Inferior parietal cortex (tissue), 1 donor: ENCODE measurements around the gene ZFPL1.

Source experiments
- DNase-seq: peaks from one replicate; pipeline ENCODE4 v3.0.0-alpha.2; 2016; ENCODE audit errors: extremely low spot score

Gene ZFPL1

DNA sequence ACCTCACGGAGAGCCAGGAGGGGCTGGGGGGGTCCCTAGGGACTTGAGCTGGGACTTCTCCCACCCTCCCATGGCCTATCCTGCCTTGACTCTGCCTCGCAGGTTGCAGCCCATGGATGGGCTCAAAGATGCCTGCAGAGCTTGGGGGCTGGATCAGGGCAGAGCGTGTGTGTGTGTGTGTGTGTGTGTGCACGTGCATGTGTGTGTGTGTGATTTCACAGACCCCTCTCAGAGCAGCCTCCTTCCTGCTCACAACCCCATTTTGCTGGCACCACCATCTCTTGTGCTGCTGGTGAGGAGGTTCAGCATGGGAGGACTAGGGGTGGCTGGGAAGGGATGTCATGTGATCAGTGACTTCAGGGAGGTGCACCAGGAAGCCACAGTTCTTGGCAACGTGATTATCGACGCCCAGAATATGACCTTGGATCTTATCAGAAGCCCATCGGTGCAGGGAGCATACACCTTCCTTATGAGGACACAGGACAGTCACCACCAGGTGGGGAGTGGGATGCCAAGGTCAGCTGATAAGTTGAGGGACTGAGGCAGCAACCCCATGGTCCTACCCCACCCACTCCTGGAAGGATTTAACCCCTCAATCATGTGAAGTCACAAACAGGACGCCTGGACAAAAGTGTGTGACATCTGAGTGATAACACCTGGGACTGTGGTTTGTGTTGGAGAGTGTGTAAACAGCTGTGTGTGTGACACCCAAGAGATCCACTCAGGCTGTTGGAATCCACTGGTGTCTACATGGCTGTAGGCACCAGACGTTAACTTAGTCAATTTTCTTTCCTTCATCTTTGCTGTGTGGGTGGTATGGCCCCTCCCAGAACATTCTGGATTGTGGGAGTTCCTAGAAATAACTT lies 23.8 kb upstream of the ZFPL1 start:
- DNase-seq = no peak

DNA sequence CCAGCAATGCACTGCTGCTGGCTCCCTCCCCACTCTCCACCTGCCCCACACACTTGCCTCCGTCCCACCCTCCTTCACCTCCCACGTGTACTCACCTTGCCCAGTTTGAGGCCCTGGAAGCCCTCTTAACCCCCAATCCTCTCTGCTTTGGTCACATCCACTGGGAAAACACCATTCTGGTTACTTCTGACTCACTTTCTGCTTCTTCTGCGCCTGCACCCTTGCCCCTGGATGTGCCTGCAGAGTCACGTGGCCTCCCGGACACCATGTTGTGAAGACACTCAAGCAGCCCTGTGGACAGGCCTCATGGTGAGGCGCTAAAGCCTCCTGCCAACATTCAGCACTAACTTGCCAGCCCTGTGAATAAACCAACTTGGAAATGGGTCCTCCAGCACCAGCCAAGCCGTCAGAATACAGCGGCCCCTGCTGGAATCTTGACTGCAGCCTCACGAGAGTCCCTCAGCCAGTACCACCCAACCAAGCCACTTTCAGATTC lies 23.1 kb upstream of the ZFPL1 start:
- DNase-seq = no peak

DNA sequence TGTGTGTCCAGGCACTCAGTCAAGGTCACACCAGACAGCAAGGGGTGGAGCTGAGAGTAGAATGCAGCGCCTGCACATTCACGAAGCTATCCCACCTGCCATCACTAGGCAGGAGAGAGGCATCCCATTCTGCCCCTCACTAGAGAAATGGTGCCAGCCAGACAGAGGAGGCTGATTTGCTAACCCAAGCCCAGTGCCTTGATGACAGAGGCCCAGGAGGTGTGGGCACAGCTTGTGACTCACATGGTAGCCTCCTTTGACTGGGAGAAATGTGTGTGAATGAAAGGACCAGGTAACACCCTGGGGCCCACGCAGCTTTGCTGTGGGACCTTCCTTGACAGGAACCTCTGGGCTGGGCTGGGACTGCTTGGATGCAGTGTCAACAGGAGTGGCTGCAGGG lies 20.5 kb upstream of the ZFPL1 start:
- no peak for DNase-seq

DNA sequence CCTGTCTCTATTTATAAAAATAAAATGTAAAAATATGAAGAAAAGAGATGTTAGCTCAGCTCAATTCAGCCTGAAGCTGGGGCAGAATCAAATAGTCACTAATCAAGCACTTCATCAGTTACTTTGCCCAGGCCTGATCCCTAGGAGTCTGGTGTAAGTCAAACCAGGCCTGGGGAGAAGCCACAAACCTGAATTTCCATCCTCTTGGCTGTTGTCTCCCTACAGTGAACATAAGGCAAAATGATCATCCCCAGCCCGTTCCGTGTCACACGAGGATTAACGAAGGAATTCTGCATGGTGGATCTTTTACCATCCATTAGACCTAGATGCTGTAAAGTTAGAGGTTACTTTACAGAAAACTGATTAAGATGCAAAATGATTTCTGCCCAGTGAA lies 19.2 kb upstream of the ZFPL1 start:
- DNase-seq = no peak

DNA sequence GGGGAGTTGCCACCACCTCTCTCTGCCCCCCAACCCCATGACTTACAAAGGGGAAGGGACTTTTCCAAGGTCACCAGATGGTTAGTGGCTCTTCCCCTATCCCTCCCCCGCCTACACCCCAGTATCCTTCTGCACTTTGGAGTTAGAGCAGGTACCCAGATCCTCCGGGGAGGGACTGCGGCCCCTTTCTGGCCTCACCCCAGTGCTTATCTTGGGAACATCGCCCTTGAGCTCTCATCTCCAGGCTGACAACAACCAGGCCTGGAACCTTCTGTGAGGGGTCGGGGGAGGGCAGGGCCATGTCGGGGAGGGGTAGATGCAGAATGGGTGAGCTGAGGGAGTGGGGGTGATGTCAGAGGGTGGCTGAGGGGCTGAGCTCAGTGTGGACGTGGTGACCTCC lies 18.2 kb upstream of the ZFPL1 start:
- no peak for DNase-seq

DNA sequence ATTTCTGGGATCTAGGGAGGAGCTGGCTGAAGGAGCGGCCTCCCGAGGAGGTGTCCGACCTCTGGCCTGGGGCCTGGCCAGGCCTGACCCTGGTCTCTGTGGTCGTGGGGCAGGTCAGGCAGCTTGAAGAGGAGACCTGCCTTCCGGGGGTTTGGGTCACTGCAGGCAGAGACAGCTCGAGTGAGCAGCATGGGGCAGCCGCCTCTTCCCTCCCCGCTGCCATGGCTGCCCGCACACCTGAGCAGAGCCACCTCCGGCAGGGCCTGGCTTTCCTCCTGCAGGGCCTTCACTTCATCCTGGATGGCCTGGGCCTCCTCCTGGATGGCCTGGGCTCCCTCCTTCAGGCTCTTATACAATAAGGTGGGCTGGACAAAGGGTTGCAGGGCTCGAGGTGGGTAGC lies 17.7 kb upstream of the ZFPL1 start:
- no peak for DNase-seq

DNA sequence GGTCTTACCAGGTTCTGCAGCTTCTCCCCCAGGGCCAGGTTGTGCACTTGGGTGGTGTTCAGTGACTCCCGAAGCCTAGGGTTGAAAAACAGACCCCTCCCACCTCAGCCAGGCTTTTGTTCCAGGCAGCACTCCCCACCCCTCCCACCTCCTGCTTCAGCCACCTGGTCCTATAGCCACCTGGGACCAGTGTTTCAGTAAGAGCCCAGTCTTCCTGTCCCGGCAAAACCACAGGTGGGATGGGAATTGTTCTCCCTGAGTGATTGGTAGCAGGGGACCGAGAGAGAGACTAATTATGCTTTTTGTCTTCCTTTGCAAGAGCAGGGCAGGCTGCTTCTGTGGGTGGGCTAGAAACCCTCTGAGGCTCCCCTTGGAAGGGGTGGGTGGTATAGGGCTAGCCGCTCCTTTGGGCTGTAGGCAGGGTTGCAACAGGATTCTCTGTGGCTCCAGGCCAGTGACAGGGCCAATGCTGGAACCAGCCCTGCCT lies 17.2 kb upstream of the ZFPL1 start:
- no peak for DNase-seq

DNA sequence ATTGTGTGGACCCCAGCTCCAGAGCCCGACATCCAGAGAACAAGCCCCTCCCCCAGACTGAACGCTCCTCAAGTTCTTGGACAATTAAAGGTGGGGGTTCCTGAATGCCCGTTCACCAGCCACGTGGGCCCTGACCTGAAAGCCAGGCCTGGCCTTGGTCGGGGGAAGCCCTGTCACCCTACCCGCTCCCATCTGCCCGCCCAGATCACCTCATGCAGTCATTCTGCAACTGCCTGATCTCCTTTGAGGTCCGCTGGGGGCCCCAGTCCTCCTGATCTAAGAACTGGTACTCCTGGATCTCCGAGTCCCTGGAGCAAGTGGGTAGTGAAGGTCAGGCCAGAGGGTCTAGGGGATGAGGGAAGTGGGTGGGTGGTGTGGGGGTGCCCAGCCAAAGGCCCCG lies 16.6 kb upstream of the ZFPL1 start:
- DNase-seq = no peak

DNA sequence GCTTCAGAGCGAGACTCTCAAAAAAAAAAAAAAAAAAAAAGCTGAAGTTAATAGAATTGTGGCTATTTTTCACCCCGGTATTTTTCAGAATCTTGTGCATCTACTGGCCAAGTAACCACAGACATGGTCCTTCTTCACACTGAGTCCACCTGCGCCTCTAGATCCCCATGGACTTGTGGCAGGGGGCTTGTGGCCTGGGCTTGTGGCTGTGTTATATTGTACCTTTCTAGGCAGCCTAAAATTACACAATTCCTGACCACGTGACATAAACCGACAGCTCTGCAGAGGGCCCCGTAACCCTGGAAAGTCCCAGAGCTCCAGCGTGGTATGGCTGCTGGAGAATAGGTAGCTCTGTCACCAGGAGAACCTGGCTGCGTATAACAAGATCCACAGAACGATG lies 14.8 kb upstream of the ZFPL1 start:
- no peak for DNase-seq

DNA sequence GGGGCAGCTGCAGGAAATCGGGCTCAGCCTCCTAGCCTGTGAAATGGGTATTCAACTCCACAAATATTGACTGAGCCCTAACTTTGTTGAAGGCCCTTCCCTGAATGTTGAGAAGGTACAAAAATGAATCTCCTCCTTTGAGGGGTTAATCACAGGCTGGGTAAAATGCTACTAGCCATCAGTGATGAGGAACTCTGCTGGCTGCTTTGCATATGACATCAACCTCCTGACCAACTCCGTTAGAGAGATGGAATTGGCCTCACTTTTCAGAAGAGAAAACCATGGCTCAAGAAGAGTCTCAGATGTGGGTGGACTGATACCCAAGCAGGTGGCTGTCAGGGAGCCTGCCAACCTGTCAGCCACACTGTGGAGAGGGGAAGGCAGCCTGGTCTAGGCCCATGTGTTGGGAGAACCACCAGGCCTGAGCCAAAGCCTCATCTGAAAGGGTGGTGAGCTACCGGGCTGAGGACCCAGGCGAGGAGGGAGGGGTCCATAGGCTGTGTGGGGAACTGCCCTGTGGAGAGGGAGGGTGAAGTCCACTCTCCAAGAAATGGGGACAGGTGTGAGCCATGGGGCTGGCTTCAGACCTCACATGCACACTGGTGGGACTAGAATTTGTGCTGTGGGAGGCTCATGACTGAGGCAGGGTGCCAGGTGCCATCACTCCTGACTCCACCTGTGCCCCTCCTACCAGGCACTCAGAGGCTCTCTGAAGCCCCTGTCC lies 12.0 kb upstream of the ZFPL1 start:
- no peak for DNase-seq

DNA sequence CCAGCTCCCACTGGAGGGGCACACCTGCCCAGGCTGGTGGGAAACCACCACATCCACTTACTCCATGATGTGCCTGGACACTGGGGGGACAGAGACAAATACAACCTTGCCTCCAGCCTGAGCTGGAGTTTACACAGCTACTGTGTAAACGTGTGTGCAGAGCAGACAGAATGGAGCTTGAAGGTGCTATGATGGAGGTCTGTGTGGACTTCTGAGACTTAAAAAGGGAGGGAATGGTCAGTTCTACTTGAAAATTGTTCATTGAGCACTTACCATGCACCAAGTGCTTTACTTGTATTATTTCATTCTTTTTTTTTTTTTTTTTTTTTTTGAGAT lies 11.4 kb upstream of the ZFPL1 start:
- DNase-seq = no peak

DNA sequence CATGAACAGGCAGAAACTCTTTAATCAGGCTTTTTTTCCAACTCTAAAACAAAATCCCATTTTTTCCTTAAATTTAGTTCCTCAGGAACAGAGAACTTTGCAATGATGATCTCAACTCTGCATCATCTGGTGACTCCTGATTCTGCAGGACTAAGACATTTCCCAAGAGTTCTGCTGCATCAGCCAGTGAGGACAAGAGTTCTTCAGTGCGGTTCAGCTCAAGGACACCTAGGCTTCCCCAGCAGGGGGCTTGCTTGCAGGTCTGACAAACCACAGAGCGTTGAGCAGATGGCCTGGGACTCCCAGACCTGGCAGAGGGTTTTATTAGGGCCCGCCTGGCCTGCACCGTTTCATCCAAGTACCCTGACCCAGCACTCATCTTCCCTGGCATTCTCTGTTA lies 6.6 kb upstream of the ZFPL1 start:
- no peak for DNase-seq

DNA sequence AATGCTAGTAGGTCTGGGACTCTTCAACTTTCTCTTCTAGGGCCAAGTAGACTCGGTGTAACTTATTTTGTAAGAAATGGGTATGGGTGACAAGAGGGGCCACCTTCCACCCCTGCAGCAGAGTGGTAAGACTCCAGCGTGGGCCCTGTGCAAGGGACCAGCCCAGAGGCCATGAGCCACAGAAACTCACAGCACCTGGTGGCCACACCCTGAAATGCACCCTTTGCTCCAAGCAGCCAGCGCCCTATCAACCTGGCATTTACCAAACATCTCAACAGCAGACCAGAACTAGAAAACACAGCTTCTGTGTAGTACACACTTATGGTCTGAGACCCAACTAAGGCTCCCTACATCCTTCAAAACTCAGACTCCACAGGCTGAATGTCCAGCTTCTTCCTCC lies 5.9 kb upstream of the ZFPL1 start:
- DNase-seq = no peak

DNA sequence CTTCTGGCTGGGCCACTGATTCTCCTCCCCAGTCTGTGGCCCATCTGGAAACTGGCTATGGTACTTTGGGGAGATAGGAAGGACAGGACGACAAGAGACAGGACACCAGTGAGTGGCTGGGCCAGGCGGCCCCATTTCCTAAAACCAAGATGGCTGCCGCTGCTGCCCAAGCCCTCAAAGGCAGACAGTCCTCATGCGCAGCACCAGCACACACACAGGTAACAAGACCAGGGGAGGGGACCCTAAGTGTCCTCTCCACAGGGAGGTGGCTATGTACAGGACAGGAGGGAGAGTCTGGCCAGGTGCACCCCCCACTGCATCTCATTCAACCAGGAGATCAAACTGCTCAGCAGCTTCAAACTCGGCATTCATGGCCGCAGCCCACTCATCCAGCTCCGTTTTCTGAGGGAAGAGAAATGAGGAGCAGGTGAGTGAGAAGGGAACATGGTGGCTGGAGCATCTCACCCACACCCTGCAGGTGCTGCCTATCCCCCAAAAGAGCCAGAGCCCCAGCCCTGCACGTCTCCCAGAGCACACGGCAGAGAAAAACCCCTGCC lies 5.2 kb upstream of the ZFPL1 start:
- DNase-seq = no peak

DNA sequence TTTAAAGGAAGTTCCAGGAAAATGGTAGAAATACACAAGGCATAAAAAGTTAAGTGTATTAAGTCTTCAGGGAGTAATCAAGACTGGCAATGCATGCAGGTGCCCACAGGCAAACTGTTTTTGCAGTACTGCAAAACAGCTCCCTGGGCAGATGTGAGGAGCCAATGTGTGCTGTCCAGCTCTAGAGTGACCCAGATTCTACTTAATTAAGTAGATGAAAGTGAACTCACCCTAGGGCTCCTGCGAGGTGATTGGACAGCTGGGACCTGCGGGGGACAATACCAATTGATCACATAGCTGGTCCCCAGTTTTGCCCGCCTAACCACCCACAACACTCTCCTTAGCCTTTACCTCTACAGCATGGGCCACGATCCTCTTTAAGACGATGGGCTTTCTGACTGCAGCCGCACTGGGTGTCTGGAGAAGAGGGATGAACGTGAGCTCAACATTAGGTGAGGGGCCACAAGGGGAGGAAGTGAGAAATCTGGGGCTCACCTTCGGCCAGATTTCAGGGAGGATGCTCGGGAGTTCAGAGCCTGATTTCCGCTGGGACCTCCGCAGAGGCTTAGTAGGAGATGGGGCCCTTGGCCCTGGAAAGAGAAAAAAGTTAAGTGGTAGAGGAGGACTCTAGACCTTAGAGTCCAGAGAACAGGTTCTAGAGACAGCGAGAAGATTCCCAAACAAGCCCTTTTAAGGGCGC lies 738 bp upstream of the ZFPL1 start:
- no peak for DNase-seq

DNA sequence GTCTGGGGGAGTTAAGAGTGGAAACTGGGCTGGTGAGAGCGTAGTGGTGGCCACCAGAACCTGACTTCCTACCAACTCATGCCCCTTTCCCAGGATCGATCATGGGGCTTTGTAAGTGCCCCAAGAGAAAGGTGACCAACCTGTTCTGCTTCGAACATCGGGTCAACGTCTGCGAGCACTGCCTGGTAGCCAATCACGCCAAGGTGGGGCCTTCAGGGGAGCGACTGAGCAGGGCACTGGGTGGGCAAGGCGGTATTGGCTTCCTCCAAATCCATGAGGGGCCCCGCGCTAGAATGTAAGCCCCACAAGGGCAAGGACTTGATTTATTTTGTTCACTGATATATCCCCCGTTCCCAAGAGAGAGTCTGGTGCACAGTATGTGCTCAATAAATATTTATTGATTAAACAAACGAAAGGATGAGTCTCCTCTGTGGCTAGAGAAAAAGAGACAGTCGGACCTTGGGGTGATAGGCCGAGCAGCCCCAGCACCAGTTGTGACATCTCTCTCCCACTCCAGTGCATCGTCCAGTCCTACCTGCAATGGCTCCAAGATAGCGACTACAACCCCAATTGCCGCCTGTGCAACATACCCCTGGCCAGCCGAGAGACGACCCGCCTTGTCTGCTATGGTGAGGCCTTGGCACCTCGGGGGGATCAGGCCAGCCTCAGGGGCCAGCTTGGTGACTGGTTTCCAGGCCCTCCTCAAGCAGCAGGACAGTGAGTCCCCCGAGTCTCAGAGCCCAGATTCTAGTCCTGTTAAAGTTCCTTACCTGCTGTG lies 765 bp downstream of the ZFPL1 start:
- no peak for DNase-seq

DNA sequence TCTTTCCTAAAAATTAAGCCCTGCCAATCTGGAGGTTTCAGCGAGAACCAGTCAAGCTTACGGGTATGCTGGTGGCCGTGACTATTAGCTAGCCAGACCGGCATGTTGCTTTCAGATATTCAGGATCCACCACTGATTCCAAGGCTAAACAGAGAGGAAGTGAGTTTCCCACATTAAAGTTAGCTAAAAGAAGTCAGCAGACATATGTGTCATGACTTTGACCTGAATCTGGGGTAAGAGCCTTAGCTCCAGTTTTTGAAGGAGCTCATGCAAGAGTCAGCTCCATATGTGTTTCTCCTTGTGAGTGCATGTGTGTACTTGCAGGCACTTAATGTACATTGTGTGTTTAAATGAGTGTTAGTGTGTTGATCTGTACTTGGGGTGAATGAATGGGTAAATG lies 1.4 kb downstream of the ZFPL1 start:
- no peak for DNase-seq

DNA sequence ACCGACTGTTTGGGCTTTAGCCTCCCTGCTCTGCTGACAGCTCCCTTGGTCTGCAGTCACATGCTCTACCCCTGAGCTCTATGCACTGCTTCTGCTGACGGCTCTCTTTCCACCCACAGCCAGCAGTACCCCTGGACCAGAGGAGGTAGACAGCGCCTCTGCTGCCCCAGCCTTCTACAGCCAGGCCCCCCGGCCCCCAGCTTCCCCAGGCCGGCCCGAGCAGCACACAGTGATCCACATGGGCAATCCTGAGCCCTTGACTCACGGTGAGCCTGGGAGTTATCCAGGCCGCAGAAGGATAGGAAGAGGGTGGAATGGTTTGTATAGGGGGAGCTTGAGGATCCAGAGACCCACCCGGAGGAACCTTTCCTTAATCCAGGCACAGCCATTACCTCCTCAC lies 2.8 kb downstream of the ZFPL1 start:
- no peak for DNase-seq

DNA sequence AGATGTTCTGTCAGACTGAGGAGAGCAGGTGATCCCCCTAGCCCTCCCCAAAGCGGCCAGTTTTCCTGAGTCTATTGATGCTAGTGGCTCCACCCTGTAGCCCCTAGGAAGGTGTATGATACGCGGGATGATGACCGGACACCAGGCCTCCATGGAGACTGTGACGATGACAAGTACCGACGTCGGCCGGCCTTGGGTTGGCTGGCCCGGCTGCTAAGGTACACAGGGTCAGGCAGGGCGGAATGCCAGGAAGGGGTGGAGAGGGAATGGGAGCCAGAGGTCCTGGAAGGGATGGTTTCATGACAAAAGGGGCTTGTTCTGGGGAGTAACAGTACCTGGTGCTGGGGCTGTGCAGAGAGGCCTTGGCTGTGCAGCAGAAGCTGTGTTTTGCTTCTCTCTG lies 3.2 kb downstream of the ZFPL1 start:
- no peak for DNase-seq

DNA sequence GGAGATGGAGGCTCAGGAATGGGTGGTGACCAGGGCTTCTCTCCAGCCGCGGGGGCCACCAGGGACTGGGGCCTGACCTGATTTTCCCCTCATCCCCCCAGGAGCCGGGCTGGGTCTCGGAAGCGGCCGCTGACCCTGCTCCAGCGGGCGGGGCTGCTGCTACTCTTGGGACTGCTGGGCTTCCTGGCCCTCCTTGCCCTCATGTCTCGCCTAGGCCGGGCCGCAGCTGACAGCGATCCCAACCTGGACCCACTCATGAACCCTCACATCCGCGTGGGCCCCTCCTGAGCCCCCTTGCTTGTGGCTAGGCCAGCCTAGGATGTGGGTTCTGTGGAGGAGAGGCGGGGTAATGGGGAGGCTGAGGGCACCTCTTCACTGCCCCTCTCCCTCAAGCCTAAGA lies 3.8 kb downstream of the ZFPL1 start:
- no peak for DNase-seq

DNA sequence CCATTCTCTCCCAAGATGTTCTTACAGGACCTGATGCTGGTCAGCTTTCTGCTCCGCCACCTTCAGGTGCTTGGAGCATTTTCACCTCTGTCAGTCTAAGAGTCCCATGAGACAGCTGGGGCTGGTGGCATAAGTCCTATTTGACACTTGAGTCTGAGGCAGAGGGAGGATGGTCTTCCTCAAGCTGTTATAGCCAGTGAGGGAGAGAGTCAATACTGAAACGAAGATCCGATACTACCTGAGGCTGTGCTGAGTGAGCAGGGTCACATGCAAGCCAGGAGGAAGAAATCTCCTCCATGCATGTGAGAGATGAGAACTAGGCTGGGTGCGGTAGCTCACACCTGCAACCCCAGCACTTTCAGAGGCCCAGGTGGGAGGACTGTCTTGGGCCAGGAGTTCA lies 5.6 kb downstream of the ZFPL1 start:
- DNase-seq = no peak

DNA sequence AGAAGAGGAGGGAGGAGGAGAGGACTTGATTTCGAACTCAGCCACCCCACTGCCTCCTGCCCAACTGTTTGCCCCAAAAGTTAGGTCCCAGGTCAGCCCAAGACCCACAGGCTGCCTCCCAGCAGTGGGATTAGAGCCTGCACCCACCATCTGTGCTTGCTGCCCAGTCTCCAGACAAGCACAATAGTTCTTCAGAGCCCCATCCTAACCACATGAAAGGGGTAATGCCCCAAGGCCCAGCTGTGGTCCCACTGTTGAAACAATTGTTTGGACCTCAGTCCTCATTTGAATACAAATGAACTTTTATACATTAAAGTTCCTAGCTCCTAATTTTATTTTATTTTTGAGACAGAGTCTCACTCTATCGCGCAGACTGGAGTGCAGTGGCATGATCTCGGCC lies 6.6 kb downstream of the ZFPL1 start:
- peak; percentile 34 for DNase-seq
